Measurements from ENCODE around the gene HNRNPLL. TPM values are rescaled to one million over a fixed set of nuclear protein-coding genes. Genes with fewer than 3 reads are reported as not detected.

HNRNPLL gene
- total RNA-seq, 2 experiments from 2014 or later: 7.6 to 47.9 TPM

DNA sequence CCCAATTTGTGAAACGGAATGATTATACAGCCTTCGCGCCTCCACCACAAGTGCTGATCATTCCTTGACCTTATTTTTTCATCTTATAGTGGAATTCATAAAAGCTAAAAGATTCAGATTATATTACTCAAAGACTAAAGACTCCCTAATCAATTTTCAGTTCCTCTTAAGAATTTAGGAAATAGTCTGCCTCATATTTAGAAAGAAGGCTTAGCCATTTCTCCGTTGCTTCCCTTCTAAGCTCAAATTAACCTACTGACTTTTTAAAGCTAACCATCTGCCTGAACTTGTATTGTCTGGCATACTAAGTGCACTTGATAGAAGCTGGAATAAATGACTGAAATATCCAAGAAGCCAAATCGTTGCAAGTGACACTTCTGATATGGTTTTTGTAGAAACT lies 44.7 kb downstream of the HNRNPLL start:
- Histone ChIP-seq H3K4me3 (ENCODE audit: low read depth, low read length, poor library complexity, severe bottlenecking) (no peak overlapping the region), H3K4me1 (ENCODE audit: insufficient read depth, low read length, poor library complexity, severe bottlenecking) (peaks cover 7% of the 10 kb centered on the region), H3K27ac (ENCODE audit: low read depth, low read length, poor library complexity, severe bottlenecking) (no peak overlapping the region), H4K20me1 (ENCODE audit: insufficient read depth, low read length) (no peaks in the 10 kb centered on the region), H3K9me2 (ENCODE audit: insufficient read depth, low read length) (no peaks in the 10 kb centered on the region), H3K4me2 (ENCODE audit: low read length) (no peak overlapping the region), H3K9me3 (ENCODE audit: low read length) (no peaks in the 10 kb centered on the region), H2AFZ (ENCODE audit: low read length) (no peak overlapping the region), H3K79me2 (ENCODE audit: insufficient read depth, low read depth, low read length) (no peaks in the 10 kb centered on the region), H3K36me3 (ENCODE audit: insufficient read depth, low read length) (no peaks in the 10 kb centered on the region)
- TF ChIP-seq EZH2phosphoT487 (IDR thresholded peaks at IDR 0.05; ENCODE audit: borderline replicate concordance, low read depth, low read length): no peak
- TF ChIP-seq, protein P1, sequence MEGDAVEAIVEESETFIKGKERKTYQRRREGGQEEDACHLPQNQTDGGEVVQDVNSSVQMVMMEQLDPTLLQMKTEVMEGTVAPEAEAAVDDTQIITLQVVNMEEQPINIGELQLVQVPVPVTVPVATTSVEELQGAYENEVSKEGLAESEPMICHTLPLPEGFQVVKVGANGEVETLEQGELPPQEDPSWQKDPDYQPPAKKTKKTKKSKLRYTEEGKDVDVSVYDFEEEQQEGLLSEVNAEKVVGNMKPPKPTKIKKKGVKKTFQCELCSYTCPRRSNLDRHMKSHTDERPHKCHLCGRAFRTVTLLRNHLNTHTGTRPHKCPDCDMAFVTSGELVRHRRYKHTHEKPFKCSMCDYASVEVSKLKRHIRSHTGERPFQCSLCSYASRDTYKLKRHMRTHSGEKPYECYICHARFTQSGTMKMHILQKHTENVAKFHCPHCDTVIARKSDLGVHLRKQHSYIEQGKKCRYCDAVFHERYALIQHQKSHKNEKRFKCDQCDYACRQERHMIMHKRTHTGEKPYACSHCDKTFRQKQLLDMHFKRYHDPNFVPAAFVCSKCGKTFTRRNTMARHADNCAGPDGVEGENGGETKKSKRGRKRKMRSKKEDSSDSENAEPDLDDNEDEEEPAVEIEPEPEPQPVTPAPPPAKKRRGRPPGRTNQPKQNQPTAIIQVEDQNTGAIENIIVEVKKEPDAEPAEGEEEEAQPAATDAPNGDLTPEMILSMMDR (conservative IDR thresholded peaks at IDR 0.05; ENCODE audit: low read length): no peak
- DNase-seq (ENCODE audit: low spot score): no peak
- ChIA-PET CTCF (ENCODE audit: unreplicated experiment) (interaction anchor here (0.6 kb wide), 1 partner anchor 166 kb away, joined by 3 read pairs; no protein-coding TSS in a partner anchor), POLR2A (interaction anchor here (0.6 to 3.1 kb wide), 5 partner anchors 9 to 1404 kb away, joined by 3 to 13 read pairs (median 3); no protein-coding TSS in a partner anchor)
- intact Hi-C loops (cut with micrococcal nuclease; ENCODE audit: unreplicated experiment): no loop called here
- no TSS peak for BruUV-seq (replicated peaks)

DNA sequence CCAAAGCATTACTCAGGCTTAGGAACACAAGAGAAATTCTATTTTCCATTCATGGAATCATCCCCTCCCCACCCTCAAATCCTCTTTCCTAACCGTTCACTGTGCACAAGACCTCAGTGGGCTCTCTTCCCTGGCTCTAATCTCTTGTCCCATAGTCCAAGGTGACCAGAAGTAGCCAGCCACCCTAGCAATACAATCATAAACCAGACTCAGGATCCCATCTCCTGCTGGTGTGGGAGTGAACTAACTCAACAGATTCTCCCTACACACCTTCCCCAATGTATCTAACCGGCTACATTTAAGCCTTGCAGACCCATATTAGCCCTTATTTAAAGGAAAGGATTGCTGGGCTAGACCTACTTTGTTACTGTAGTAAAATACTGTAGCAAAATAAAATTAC lies 45.5 kb downstream of the HNRNPLL start:
- no peak for DNase-seq (ENCODE audit: low spot score)
- no peak overlapping the region for H3K27ac ChIP-seq (ENCODE audit: low read depth, low read length, poor library complexity, severe bottlenecking)
- CTCF ChIA-PET (ENCODE audit: unreplicated experiment): no interaction called here
- no peaks in the 10 kb centered on the region for H3K9me2 ChIP-seq (ENCODE audit: insufficient read depth, low read length)
- no peak for TF ChIP-seq EZH2phosphoT487 (IDR thresholded peaks at IDR 0.05; ENCODE audit: borderline replicate concordance, low read depth, low read length)
- TF ChIP-seq, protein P1 (conservative IDR thresholded peaks at IDR 0.05; ENCODE audit: low read length): no peak
- BruUV-seq (replicated peaks): no TSS peak
- H4K20me1 ChIP-seq (ENCODE audit: insufficient read depth, low read length): no peaks in the 10 kb centered on the region
- H3K4me1 ChIP-seq (ENCODE audit: insufficient read depth, low read length, poor library complexity, severe bottlenecking): peaks cover 7% of the 10 kb centered on the region
- H3K36me3 ChIP-seq (ENCODE audit: insufficient read depth, low read length): no peaks in the 10 kb centered on the region
- no peaks in the 10 kb centered on the region for H3K79me2 ChIP-seq (ENCODE audit: insufficient read depth, low read depth, low read length)
- intact Hi-C loops (cut with micrococcal nuclease; ENCODE audit: unreplicated experiment): no loop called here
- POLR2A ChIA-PET: interaction anchor here (1.0 to 3.1 kb wide), 5 partner anchors 8 to 24 kb away, joined by 3 to 13 read pairs (median 4); no protein-coding TSS in a partner anchor
- H3K4me2 ChIP-seq (ENCODE audit: low read length): no peak overlapping the region
- no peaks in the 10 kb centered on the region for H3K9me3 ChIP-seq (ENCODE audit: low read length)
- no peak overlapping the region for H2AFZ ChIP-seq (ENCODE audit: low read length)
- H3K4me3 ChIP-seq (ENCODE audit: low read depth, low read length, poor library complexity, severe bottlenecking): no peak overlapping the region

DNA sequence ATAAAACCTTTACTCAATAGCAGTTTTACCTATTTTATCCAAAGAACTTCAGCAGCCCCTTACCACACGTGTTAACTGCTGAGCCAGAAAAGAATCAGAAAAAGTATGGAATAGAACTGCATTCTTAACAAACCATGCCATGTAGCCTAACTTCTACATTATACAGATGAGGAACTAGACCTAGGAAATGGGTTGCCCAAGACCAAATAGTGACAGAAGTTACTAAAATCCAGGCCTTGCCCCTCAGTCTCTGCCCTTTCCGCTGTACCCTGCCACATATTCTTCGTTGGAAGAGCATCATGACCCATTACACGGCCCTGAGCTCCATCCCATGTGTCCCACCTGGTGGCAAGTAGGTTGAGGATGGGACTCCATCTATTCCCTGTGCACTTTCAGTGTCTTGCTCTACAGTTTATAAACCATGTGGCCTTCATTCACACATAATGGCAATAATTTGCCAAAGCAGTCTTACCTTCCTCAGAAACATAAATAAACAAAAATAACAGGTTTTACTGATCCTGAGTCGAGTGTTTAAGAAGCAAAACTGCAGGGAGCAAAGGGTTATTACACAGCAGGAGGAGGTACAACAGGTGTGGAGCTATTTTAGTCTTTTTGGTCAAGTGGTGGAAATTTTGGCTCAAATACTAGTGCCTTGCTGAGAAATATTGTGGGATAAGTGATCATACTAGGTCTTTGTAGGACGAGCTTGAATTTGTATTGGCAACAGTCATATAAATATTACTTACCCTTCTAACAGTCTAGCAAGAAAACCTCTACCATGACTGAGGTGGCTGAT lies 46.5 kb downstream of the HNRNPLL start:
- no TSS peak for BruUV-seq (replicated peaks)
- no peak for DNase-seq (ENCODE audit: low spot score)
- Histone ChIP-seq H3K4me2 (ENCODE audit: low read length) (no peak overlapping the region), H3K36me3 (ENCODE audit: insufficient read depth, low read length) (no peaks in the 10 kb centered on the region), H3K79me2 (ENCODE audit: insufficient read depth, low read depth, low read length) (no peaks in the 10 kb centered on the region), H3K4me1 (ENCODE audit: insufficient read depth, low read length, poor library complexity, severe bottlenecking) (peaks cover 7% of the 10 kb centered on the region), H4K20me1 (ENCODE audit: insufficient read depth, low read length) (no peaks in the 10 kb centered on the region), H2AFZ (ENCODE audit: low read length) (no peak overlapping the region), H3K27ac (ENCODE audit: low read depth, low read length, poor library complexity, severe bottlenecking) (no peak overlapping the region), H3K9me3 (ENCODE audit: low read length) (no peaks in the 10 kb centered on the region), H3K9me2 (ENCODE audit: insufficient read depth, low read length) (no peaks in the 10 kb centered on the region), H3K4me3 (ENCODE audit: low read depth, low read length, poor library complexity, severe bottlenecking) (no peak overlapping the region)
- ChIA-PET CTCF (ENCODE audit: unreplicated experiment) (no interaction called here), POLR2A (interaction anchor here (0.5 to 3.1 kb wide), 6 partner anchors 9 to 265 kb away, joined by 3 to 13 read pairs (median 4); no protein-coding TSS in a partner anchor)
- TF ChIP-seq EZH2phosphoT487 (IDR thresholded peaks at IDR 0.05; ENCODE audit: borderline replicate concordance, low read depth, low read length): no peak
- TF ChIP-seq, protein P1 (conservative IDR thresholded peaks at IDR 0.05; ENCODE audit: low read length): no peak
- intact Hi-C loops (cut with micrococcal nuclease; ENCODE audit: unreplicated experiment): no loop called here
